Middle frontal gyrus (tissue), 1 donor: ENCODE results near the gene NUP62.

Source experiments
- DNase-seq: peaks from one replicate; pipeline ENCODE4 v3.0.0-alpha.2; 2015; ENCODE audit warnings: low spot score; ENCODE audit errors: extremely low spot score

The NUP62 gene

DNA sequence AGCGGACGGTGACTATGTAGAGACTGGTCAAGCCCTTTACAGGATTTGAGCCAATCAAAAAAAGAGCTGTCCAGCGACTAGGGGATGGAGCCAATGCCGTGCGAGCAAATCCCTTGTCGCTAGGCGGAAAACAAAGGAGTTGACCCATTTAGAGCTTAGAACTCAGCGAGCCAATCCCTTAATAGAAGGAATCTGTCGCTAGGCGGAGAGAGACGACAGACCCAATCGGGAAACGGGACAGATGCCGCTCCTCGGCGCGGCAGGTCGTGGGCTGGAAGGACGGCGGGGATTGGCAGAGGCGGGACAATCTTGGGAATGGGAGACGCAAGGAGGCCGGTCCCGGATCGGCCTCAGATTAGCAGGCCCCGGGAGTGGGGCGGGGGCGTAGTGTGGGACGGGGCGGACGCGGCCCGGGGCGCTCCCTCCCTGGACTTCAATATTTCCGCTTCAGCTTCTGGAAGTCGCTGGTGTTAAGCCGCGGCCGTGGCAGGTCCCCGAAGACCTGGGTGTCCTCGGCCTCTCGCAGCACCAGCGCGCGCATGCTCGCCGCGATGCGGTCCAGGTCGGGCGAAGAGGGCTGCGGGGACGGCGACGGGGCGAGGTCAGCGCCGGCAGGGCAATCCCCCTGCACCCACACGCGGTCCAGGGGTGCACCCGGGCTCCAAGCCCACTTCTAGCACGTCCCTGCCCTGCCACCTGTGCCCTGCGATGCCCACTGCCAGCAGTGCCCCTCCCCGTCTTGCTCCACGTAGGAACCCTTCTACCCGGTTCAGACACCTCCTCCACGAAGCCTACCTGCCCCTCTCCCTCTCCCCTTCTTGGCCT lies 59.6 kb downstream of the NUP62 start:
- DNase-seq: peak; percentile 100

DNA sequence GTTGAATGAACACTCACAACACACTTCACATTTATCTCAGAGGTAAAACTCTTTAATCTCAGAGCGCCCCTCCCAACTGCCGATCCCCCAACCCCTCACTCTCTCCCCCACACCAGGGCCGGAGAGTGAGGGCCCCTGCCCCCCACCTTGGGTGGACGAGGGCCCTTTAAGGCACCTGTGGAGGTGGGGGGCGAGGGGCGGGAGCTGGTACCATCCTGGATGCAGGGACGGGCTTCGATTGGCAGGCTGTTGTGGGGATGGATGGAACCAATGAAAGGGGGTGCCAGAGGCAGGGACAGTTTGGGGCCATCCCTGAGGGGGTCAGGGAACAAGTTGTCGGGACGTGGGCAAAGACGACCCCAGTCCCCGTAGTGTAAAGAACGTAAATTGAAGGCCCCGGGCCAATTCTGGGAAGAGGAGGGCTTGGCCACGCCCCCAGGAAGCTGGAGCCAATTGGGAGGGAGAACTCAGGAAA lies 60.3 kb downstream of the NUP62 start:
- no peak for DNase-seq

DNA sequence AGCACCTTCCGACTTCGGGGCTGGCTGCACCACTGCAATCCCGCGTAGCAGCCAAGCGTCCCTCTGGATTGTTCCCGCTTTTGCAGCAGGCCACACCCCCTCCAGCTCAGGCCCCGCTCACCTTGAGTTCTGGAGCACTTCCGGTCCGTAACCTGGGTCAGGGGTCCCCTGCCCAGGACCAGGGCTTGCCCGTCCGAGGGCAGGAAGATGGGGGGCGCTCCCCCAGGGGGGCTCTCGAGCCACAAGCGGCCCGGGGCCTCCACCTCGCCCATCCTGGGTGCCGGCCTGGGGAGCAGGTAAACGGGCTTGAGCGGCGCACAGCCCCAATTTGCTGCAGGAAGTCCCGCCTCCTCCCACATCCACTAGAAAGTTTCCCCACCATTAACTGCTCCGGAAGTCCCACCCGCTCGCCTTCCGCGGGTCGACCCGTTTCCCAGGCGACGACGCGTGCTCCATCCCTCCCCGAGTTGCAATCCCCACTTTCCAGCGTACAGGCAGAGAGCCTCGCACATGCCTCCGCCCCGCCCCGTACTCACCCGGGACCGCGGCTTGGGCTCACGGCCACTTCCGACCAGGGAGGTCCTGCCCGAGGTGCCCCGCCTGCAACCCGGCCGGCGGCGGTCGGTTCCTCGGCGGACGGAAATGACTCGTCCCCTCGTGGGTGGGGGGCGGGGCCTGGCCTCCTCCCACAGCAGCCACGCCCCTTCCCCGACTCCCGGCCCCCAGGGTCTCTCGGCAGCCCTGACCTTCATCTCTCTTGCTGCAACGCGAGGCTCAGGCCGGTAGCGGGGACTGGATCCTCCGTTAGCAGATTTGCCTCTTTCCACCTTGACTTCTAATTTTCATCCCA lies 62.1 kb downstream of the NUP62 start, which contains the start of gene PNKP:
Gene PNKP, minus strand, starts transcription at position 644 of the 850 bp plus-strand sequence. Its CDS starts 372 bp downstream, at position 272.
- peak; percentile 85 for DNase-seq

DNA sequence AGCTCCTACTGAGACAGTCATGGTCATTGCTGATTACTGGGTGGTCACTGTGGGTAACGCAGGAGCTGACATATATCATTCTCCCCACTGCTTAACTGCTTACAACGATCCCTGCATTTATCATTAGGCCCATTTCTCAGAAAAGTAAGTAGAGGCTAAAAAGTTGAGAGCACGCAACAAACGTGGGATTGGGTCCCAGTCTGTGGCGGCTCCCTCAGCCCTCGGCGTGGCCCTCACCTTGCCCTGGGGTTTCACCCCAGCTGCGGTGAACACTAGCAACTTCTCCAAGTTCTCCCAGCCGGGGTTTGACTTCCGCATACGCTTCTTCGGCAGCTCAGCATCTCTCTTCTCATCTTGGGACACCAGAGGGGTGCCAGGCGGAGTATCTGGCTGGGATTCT lies 64.4 kb downstream of the NUP62 start:
- DNase-seq: no peak

DNA sequence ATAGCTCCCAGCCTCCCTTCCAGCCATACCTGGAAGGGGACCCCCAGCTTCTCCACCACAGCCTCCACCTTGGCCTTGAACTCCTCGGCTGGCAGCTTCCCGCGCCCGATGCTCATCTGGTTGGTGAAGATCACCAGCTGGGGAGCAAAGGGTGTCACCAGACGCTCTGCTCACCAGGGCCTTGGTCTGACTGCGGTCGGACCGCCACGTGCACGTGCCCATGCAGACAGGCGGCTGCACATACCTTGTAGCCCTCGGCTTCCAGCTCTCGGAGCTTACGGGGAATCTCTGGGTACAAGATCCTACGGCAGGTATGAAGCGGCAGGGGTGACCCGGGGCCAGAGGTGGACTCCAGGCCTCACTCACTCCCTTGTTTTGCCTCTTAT lies 65.4 kb downstream of the NUP62 start:
- DNase-seq: no peak

DNA sequence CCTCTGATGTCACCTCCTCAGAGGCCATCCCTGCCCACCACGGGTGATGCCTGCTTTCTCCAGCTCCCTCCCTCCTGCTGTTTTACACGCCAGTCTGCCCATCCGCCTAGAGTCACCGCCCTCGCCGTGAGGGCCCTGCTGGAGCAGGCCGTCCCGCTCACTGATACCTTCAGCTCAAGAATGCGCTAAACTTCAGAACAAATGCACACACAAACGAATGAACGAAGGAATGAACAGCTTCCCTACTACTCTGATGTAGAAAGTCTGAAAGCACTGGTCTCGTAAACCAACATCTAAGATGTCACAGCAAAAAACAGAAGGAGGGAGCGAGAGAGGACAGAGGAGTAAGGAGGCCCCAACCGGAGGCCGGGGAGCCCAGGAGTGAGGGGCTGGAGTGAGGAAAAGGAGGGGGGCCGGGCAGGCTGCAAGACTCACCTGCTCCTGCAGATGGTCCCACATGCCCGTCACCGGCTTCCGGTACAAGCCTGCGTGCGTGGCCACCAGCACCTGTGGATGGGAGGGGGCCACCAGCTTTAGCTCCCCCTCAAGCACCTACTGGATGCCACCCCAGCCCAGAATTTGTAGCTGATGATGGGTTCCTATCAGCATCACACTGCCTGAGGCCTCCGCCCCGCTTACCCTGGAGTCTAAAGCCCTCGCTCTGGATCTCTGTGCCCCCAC lies 65.9 kb downstream of the NUP62 start:
- DNase-seq: no peak

DNA sequence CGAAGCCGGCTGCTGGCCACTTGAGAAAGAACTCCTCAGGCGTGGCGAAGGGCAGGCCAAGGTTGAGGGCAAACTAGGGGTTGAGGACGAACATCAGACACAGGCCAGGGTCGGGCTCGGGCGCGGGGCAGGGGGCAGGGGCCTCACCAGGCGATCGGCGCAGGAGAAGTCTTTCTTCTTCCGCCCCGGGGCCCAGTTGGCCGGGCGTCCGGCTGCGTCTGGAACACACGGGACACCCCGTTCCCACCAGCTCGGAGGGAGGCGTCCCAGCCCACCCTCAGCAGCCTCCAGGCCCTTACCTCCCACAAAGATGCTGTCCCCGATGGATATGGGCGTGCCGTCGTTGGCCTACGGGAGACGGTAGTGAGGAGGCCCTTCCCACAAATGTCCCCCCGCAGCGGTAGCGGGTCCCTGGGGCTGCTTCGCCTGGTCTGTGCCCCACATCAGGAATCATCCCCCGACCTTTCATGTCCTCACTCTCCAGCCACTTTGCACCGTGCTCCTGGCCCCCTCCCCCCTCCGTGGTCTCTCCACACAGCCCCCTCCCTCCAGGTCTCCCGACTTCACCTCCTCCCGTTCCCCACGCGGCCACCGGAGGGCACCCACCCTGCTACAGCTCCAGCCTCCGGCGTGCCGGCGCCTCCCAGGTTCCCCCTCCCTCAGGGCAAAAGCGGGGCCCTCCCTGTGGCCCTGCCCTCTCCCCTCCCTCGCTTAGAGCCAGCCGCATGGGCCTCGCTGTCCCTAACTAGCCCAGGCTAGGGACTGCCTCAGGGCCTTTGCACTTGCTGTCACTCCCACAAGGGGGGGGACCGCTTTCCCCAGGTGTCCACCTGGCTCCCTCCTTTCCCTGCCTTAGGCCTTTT lies 66.7 kb downstream of the NUP62 start:
- DNase-seq: no peak

DNA sequence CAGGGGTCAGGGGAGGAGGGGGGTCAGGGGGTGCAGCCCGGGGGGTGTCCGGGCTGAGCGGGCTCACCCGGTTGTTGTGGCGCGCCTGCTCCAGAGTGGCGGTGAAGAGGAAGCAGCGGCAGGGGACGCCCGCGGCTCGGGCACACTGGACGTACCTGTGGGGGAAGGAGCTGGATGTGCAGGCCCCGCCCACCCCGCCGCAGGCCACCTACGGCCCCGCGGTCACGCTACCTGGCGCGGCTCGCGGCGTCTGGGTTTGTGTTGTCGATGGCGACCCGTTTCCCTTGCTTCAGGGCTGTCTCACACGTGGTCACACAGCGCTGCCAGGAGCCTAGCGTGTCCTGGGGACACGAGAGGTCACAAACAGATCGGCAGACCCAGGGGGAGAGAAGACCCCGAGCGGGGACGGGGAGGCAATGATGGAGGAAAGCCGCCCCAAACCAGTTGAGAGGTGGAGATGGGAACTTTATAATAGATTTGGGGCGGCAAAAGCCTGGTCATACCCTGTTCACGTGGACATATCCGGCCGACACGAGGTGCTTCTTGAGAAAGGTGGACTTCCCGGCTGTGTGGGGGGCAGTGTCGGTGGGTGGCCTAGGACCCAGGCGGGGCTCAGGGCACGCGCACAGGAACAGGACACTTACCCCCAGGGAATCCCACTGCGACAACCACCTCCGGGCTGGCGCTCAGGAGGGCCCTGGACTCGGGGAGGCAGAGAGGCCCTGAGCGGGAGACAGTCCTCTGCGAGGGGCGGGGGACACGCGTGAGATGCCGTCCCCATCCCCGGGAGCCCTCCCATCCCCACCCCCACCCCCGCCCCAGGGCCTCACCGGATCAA lies 67.5 kb downstream of the NUP62 start:
- no peak for DNase-seq

DNA sequence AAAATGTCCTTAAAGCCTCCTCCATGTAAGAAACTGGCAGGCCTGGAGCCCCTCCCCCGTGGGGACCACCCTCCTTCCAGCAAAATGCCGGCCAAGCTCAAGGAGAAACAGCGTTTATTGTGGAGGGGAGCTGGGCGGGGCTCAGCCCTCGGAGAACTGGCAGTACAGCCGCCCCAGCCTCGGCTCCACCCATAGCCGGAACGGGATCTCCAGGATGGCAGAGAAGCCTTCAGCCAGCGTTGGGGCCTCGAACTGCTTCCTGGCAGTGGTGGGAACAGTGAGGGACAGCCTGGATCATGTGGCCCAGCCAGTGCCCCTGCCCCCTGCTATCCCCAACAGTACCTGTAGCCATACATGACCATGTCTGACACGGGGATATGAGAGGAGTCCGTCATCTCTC lies 68.2 kb downstream of the NUP62 start:
- DNase-seq: no peak

DNA sequence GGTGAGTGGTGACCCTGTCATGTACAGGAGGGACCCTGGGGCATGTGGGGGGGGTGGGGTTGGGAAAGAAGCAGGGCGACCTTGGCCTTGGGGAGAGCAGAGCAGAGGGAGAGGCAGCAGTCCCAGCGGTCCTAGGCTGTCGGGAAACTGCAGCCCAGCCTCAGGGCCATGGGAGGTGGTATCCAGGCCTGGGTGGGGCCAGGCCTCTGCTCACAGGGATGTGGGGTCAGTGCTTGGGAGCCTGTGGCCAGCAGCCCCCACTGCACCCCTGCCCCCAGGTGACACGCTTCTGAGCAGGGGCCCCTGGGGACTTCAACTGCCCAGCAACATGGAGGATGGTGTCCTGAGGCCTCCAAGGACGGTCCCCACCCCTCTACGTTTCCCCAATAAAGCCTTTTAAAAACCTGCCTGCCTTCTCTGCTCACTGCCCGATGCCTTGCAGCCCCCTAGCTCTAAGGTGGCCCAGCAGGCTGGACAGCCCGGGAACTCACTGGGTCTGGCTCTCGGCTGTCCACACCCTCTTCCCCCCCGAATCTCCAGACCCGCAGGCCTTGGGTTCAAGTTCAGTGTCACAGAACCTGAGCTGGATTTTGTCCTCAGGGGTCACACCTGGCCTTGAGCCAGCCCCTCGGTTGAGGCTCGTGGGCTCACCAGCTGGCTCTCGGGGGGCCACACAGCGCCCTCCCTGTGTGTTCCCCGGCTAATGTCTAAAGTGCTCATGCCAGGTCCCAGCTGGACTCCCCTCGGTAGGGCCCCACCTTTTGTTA lies 68.8 kb downstream of the NUP62 start:
- DNase-seq: no peak

DNA sequence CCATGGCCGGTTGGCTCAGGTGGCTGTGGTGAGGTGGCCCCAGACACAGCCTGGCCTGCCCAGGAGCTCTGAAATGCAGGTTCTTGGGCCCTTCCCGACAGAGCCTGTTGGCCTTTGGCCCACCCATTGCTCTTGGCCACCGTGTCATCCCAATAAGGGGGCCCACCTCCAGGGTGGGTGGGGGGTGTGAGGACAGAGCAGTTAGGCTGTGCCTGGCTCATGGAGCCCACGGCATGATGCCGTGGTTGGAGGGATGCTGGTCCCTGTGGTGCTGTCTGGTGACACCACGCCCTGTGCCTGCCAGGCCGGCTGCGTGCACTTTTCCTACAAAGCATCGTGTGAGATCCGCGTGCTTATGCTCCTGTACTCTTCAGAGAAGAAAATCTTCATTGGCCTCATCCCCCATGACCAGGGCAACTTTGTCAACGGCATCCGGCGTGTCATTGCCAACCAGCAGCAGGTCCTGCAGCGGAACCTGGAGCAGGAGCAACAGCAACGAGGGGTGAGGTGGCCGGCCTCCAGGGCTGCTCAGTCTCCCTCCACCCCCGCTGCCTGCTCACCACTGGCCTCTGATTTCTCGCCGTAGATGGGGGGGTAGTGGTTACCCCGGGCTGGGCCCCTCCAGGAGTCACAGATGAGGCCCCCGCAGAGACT lies 69.5 kb downstream of the NUP62 start:
- DNase-seq: no peak

DNA sequence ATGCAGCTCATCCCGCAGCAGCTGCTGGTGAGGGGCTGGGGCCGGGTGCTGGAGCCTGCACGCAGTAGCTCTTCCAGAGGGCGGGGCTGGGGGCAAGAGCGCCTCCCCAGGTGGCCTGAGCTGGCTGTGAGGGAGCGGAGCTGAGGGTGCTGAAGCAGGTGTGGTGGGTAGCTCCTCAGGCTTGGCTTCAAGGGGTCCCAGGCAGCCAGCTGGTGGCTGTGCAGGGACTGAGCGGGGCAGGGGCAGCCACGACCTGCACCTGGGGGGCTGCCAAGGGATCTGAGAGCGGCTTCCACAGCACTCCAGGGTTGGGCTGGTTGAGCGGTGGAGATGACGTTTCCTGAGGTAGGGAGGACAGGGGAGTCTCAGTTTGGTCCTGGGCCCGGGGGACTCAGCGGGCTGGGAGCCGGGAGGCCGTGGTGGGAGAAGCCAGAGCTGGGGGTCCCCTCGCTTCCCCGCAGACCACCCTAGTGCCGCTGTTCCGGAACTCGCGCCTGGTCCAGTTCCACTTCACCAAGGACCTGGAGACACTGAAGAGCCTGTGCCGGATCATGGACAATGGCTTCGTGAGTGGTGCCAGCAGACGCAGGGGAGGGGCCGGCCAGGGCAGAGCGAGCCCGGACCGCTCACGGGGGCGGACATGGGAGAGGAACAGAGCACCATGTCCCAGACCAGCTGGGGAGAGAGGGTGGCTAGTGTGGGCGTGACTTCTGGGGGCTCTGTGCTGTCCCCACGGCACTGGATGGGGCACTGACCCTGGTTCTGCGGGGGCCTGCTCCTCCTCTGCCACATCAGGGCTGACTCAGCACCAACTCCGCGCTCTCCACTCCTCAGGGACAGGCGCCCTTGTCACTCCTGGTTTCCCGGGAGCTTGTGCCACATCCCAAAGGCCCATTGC lies 71.0 kb downstream of the NUP62 start:
- no peak for DNase-seq

DNA sequence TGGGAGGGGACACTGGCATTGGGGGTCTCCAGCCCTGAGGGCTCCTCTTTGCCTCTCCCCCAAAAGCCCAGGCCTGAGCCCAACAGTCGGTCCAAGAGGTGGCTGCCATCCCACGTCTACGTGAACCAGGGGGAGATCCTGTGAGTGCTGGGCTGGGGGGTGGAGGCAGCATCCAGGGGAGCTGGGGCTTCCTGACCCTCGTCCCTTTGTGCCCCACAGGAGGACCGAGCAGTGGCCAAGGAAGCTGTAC lies 71.5 kb downstream of the NUP62 start:
- DNase-seq: no peak

DNA sequence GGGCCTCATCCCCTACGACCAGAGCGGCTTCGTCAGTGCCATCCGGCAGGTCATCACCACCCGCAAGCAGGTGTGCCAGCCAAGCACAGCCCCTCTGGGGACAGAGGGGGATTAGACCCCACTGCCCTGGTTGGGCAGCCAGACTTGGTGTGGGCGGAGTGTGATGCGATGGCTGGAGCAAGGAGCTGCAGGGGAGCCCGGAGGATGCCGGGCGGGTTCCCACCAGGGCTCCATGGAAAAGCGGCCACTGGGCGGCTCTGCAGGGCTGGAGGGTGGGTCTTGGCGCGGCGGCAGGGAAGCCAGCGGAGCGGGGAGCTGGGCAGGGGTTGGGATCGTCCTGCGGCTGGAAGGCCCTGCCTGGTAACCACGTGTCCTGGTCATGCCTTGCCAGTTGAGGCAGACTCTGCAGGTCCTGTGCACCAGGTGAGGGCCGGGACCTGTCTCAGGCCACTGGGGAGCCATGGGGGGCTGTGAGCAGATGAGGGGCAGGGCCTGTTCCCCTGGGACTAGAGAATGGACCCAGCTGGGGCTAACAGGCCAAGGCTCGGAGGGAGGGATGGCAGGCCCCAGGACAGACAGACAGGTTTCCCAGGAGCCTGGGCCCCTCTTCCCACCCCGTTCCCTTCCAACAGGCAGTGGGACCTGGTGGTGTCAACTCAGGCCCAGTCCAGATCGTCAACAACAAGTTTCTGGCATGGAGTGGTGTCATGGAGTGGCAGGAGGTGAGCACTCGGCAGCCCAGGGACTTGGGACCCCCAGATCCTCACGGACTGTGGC lies 72.1 kb downstream of the NUP62 start:
- DNase-seq: no peak
